IMR-90 (cell line): ENCODE data around the gene TMEM239. TPM values are rescaled to one million over a fixed set of nuclear protein-coding genes. Genes with fewer than 3 reads are reported as not detected.

Experiments used
- ATAC-seq: fragments of 200-7000 bp; cut with Tn5 transposase; 2 replicates; pipeline ENCODE4 v1.9.1; 2020; ENCODE audit warnings: low read depth, mild to moderate bottlenecking, moderate library complexity
- BruUV-seq: library from RNA; stranded (reverse); fragments of 400-500 nt; replicated peaks from 2 replicates; lab custom pipeline; 2021; lab: Mats Ljungman, UMichigan
- CTCF ChIA-PET: fragments of 300-600 bp; formaldehyde crosslinking; extraction: SDS; loops from one replicate; lab custom pipeline; 2021; ENCODE audit warnings: antibody characterized with exemption; lab: Yijun Ruan, JAX
- POLR2A ChIA-PET: fragments of 300-600 bp; sonication (Branson Sonifier 250); formaldehyde crosslinking; loops from one replicate; lab custom pipeline; 2022; ENCODE audit warnings: antibody characterized with exemption; ENCODE audit not compliant: unreplicated experiment; lab: Charles Lee
- DNase-seq: peaks from one replicate; pipeline ENCODE4 v3.0.0; 2013
- H2AFZ ChIP-seq: replicated peaks from 2 replicates; pipeline ENCODE3; 2013; ENCODE audit warnings: low read length, mild to moderate bottlenecking; ENCODE audit not compliant: poor library complexity
- H2AK5ac ChIP-seq: 2 replicates; pipeline ENCODE4 v1.6.1; 2013; ENCODE audit warnings: low read depth, low read length, inconsistent platforms
- H2AK9ac ChIP-seq: replicated peaks from 2 replicates; pipeline ENCODE3; 2013; ENCODE audit warnings: mild to moderate bottlenecking, low read depth, low read length, moderate library complexity; ENCODE audit not compliant: poor library complexity
- H2BK120ac ChIP-seq: 2 replicates; pipeline ENCODE4 v1.6.1; 2013; ENCODE audit warnings: low read depth, low read length, inconsistent platforms
- H2BK15ac ChIP-seq: 3 replicates; pipeline ENCODE4 v1.6.1; 2013; ENCODE audit warnings: low read depth, low read length, inconsistent platforms
- H2BK20ac ChIP-seq: 2 replicates; pipeline ENCODE4 v1.6.1; 2013; ENCODE audit warnings: low read depth, mild to moderate bottlenecking, inconsistent platforms, low read length, moderate library complexity
- H2BK5ac ChIP-seq: 2 replicates; pipeline ENCODE4 v1.6.1; 2013; ENCODE audit warnings: mild to moderate bottlenecking, low read depth, low read length, inconsistent platforms; ENCODE audit not compliant: poor library complexity, severe bottlenecking
- H3K14ac ChIP-seq: replicated peaks from 2 replicates; pipeline ENCODE4 v1.6.1; 2013; ENCODE audit warnings: low read depth, low read length, inconsistent platforms
- H3K18ac ChIP-seq: 2 replicates; pipeline ENCODE4 v1.6.1; 2013; ENCODE audit warnings: low read depth, low read length, control low read depth
- H3K23ac ChIP-seq: 2 replicates; pipeline ENCODE4 v1.6.1; 2013; ENCODE audit warnings: low read depth, low read length, inconsistent platforms
- H3K27ac ChIP-seq: 2 replicates; pipeline ENCODE4 v1.5.1; 2013; ENCODE audit warnings: mild to moderate bottlenecking, control low read depth, low read length; ENCODE audit not compliant: insufficient read depth
- H3K27me3 ChIP-seq: 2 replicates; pipeline ENCODE4 v1.6.1; 2013; ENCODE audit warnings: low read length; ENCODE audit not compliant: control insufficient read depth, insufficient read depth
- H3K36me3 ChIP-seq: 2 replicates; pipeline ENCODE4 v1.6.1; 2013; ENCODE audit warnings: low read length, mixed read lengths; ENCODE audit not compliant: control insufficient read depth, insufficient read depth
- H3K4ac ChIP-seq: 2 replicates; pipeline ENCODE4 v1.6.1; 2013; ENCODE audit warnings: low read depth, low read length, inconsistent platforms
- H3K4me1 ChIP-seq: 2 replicates; pipeline ENCODE4 v1.6.1; 2013; ENCODE audit warnings: low read length, mixed read lengths; ENCODE audit not compliant: control insufficient read depth, insufficient read depth
- H3K4me2 ChIP-seq: 2 replicates; pipeline ENCODE4 v1.6.1; 2013; ENCODE audit warnings: low read depth, mild to moderate bottlenecking, control low read depth, low read length, moderate library complexity
- H3K4me3 ChIP-seq: 2 replicates; pipeline ENCODE4 v1.5.1; 2013; ENCODE audit warnings: low read depth, mild to moderate bottlenecking, control low read depth, low read length, moderate library complexity; ENCODE audit not compliant: insufficient read depth
- H3K56ac ChIP-seq: 2 replicates; pipeline ENCODE4 v1.6.1; 2013; ENCODE audit warnings: low read length, inconsistent platforms; ENCODE audit not compliant: insufficient read depth; ENCODE audit errors: extremely low read depth
- H3K79me1 ChIP-seq, 2 experiments: 2 replicates each; pipeline ENCODE4 v1.6.1; 2013; ENCODE audit warnings: low read length in 2 of 2, inconsistent platforms in 1 of 2, low read depth in 1 of 2
- H3K9ac ChIP-seq: 2 replicates; pipeline ENCODE4 v1.6.1; 2013; ENCODE audit warnings: low read depth, low read length, control low read depth
- H3K9me1 ChIP-seq: 2 replicates; pipeline ENCODE4 v1.6.1; 2013; ENCODE audit warnings: low read length, inconsistent platforms; ENCODE audit not compliant: insufficient read depth
- H3K9me3 ChIP-seq: 2 replicates; pipeline ENCODE4 v1.6.1; 2013; ENCODE audit warnings: low read length; ENCODE audit not compliant: control insufficient read depth, insufficient read depth
- H4K20me1 ChIP-seq: 2 replicates; pipeline ENCODE4 v1.6.1; 2013; ENCODE audit warnings: low read length, inconsistent platforms; ENCODE audit not compliant: insufficient read depth
- H4K5ac ChIP-seq: 2 replicates; pipeline ENCODE4 v1.6.1; 2013; ENCODE audit warnings: mild to moderate bottlenecking, low read depth, low read length, control low read depth
- H4K8ac ChIP-seq, 2 experiments: 2 replicates each; pipeline ENCODE4 v1.6.1; 2013; ENCODE audit warnings: low read depth in 2 of 2, low read length in 2 of 2, control low read depth in 1 of 2, inconsistent platforms in 1 of 2
- H4K91ac ChIP-seq: 2 replicates; pipeline ENCODE4 v1.6.1; 2013; ENCODE audit warnings: low read depth, low read length, inconsistent platforms; ENCODE audit not compliant: insufficient read depth
- BHLHE40 ChIP-seq: fragments of 150-350 bp; IDR thresholded peaks from 2 replicates; pipeline ENCODE4 v1.6.1; 2016; ENCODE audit warnings: mild to moderate bottlenecking, low read depth, low read length
- CEBPB ChIP-seq: IDR thresholded peaks from 2 replicates; pipeline ENCODE4 v1.6.1; 2012; ENCODE audit warnings: low read depth, low read length, improper control_type of control experiment
- CHD1 ChIP-seq: IDR thresholded peaks from 2 replicates; pipeline ENCODE4 v1.6.1; 2012; ENCODE audit warnings: low read depth, low read length, improper control_type of control experiment
- MAFK ChIP-seq: IDR thresholded peaks from 2 replicates; pipeline ENCODE4 v1.6.1; 2012; ENCODE audit warnings: low read depth, low read length, improper control_type of control experiment
- MAZ ChIP-seq: IDR thresholded peaks from 2 replicates; pipeline ENCODE4 v1.6.1; 2012; ENCODE audit warnings: low read depth, mild to moderate bottlenecking, low read length, improper control_type of control experiment, moderate library complexity, borderline replicate concordance
- MXI1 ChIP-seq: IDR thresholded peaks from 2 replicates; pipeline ENCODE4 v1.6.1; 2012; ENCODE audit warnings: low read depth, mild to moderate bottlenecking, low read length, moderate library complexity, borderline replicate concordance
- NFE2L2 ChIP-seq: fragments of 150-350 bp; IDR thresholded peaks from 2 replicates; pipeline ENCODE4 v1.6.1; 2016; ENCODE audit warnings: low read depth, mild to moderate bottlenecking, low read length
- POLR2A ChIP-seq: IDR thresholded peaks from 2 replicates; pipeline ENCODE4 v1.6.1; 2012; ENCODE audit warnings: mild to moderate bottlenecking, low read depth, low read length
- RAD21 ChIP-seq: IDR thresholded peaks from 2 replicates; pipeline ENCODE4 v1.6.1; 2012; ENCODE audit warnings: low read length, improper control_type of control experiment
- RCOR1 ChIP-seq: IDR thresholded peaks from 2 replicates; pipeline ENCODE4 v1.6.1; 2012; ENCODE audit warnings: mild to moderate bottlenecking, low read length, improper control_type of control experiment; ENCODE audit not compliant: insufficient replicate concordance
- RFX5 ChIP-seq: IDR thresholded peaks from 2 replicates; pipeline ENCODE4 v1.8.0; 2012; ENCODE audit warnings: low read depth, mild to moderate bottlenecking, low read length, moderate library complexity
- SMC3 ChIP-seq: fragments of 150-350 bp; IDR thresholded peaks from 2 replicates; pipeline ENCODE4 v1.6.1; 2016; ENCODE audit warnings: low read depth, mild to moderate bottlenecking, antibody characterized with exemption, low read length, moderate library complexity
- WGBS, 2 experiments: methylation state at CpG; one replicate each; pipeline versions ENCODE4 v1.1.5 to v1.1.7; 2013; ENCODE audit warnings: missing lambda C conversion rate in 2 of 2; ENCODE audit not compliant: insufficient read length in 1 of 2; ENCODE audit errors: extremely low coverage in 2 of 2; 5-methylcytosine and 5-hydroxymethylcytosine counted together
- dilution Hi-C: fragments of 300-500 bp; cut with HindIII; formaldehyde crosslinking; loops from one replicate; pipeline ENCODE4 v1.14.3; 2018; ENCODE audit warnings: low sequenced_read_pairs; ENCODE audit not compliant: unreplicated experiment
- in situ Hi-C: fragments of 300-500 bp; cut with MboI; formaldehyde crosslinking; loops from 3 replicates; pipeline ENCODE4 v1.14.3; 2019; ENCODE audit warnings: low sequenced_read_pairs, inconsistent platforms, mixed read lengths
- intact Hi-C: fragments of 100-400 bp; cut with micrococcal nuclease; formaldehyde crosslinking; loops from 2 replicates; pipeline ENCODE4 v1.10.0; 2022
- polyA plus RNA-seq, 3 experiments: library from polyadenylated mRNA; depleted of rRNA; stranded (reverse); fragments of >200 nt; gene quantifications; 2 replicates each; pipeline ENCODE4 v1.2.3, GENCODE V29; 2012; ENCODE audit warnings: low replicate concordance in 1 of 3
- total RNA-seq: library from RNA; depleted of rRNA; stranded (reverse); fragments of >200 nt; gene quantifications from 2 replicates; pipeline ENCODE4 v1.2.3, GENCODE V29; 2012
- TF ChIP-seq, protein P1 (sequence below): conservative IDR thresholded peaks from 2 replicates; pipeline ENCODE4 v1.5.1; 2012; ENCODE audit warnings: mild to moderate bottlenecking, low read depth, low read length, improper control_type of control experiment
- TF ChIP-seq, protein P2 (sequence below): fragments of 150-350 bp; IDR thresholded peaks from 2 replicates; pipeline ENCODE4 v1.6.1; 2016; ENCODE audit warnings: low read depth, mild to moderate bottlenecking, low read length, moderate library complexity, borderline replicate concordance

The TMEM239 gene
- total and polyA plus RNA-seq, 2 of the 4 experiments (the other 2 are of a cell fraction) = 0.32 TPM; not detected in 1

DNA sequence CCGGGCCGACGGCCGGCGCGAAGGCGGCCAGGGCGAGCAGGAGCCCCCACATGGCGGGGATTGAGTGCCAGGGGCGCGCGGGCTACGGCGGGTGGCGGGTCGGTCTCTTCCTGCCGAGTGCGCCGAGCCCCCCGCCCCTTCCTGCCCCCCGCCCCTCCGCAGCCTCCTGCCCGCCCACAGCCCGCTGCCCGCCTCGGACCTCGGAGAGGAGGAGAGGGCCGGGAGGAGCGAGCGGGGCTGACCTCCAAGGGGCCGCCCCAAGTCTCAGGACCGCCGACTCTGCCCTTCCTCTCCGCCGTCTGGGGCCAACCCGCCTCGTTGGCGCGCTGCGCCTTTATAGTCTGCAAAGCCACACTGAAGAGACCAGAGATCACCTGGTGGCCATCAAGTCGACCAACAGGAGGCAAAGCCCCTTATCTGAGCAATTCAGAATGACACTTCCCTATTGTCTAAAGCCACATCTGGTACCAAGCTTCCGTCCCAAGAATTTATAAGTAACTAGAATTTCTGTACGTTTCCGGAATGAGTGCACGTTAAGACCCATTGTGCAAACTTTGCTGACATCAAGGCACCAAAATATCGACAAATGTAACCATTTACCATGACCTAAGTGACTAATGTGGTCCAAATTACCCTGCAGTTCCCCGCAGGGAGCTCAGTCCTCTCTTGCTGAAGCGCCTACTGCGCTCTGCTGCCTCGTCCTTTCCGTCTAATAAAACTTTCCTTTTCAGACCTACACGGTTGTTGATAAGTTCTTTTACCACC is 15.5 kb upstream of the TMEM239 start, which contains the start of gene CPXM1:
Gene CPXM1 (minus strand): TSS at position 107 of the 765 bp plus-strand sequence. CDS start 55 bp downstream, at position 52.
- 0 out of 2 replicates have a peak within 1 kb of the TSS, but pooled peaks have one; percentile 45 for H3K4ac ChIP-seq
- no peak for DNase-seq
- H4K8ac ChIP-seq = peak within 1 kb of the TSS; percentile 5 to 62; a peak in 2 of 4 replicates
- 0 out of 2 replicates have a peak, but pooled peaks cover 9% of the 10 kb centered on the region for H3K9me3 ChIP-seq
- H3K4me1 ChIP-seq = peaks cover 2% of the 10 kb centered on the region; the same call in 1 of the 2 replicates
- H3K56ac ChIP-seq = no peak within 1 kb of the TSS
- in situ Hi-C loops (loop anchor here (25.0 kb wide), 1 partner anchor 688 kb away; the partner anchor contains the start of gene STK35), intact Hi-C loops (loop anchor here (2.0 kb wide), 1 partner anchor 40 kb away; the partner anchor contains the start of genes PCED1A and VPS16), dilution Hi-C loops (no loop called here)
- H3K36me3 ChIP-seq = no peaks in the 10 kb centered on the region; the same call in 1 of the 2 replicates
- H3K27me3 ChIP-seq = peaks cover 61% of the 10 kb centered on the region
- ATAC-seq = peak; percentile 51
- no peak within 1 kb of the TSS for H2BK5ac ChIP-seq
- no peak within 1 kb of the TSS for H2AK9ac ChIP-seq
- H2AFZ ChIP-seq = peak within 1 kb of the TSS; percentile 84
- H2AK5ac ChIP-seq = no peak within 1 kb of the TSS
- peak within 1 kb of the TSS; percentile 50; the same call in 1 of the 2 replicates for H3K9ac ChIP-seq
- H4K91ac ChIP-seq = no peak within 1 kb of the TSS; the same call in 1 of the 2 replicates
- H2BK120ac ChIP-seq = peak within 1 kb of the TSS; percentile 44; the same call in 1 of the 2 replicates
- H3K18ac ChIP-seq = no peak within 1 kb of the TSS; the same call in 1 of the 2 replicates
- ChIA-PET POLR2A (no interaction called here), CTCF (no interaction called here)
- H3K14ac ChIP-seq = 0 out of 2 replicates have a peak within 1 kb of the TSS, but pooled peaks have one; percentile 11
- H3K9me1 ChIP-seq = no peaks in the 10 kb centered on the region
- H3K4me2 ChIP-seq = peak within 1 kb of the TSS; percentile 60
- no peak within 1 kb of the TSS for H2BK20ac ChIP-seq
- H3K79me1 ChIP-seq = no peaks in the 10 kb centered on the region
- H3K27ac ChIP-seq = peak within 1 kb of the TSS; percentile 32; the same call in 1 of the 2 replicates
- H4K20me1 ChIP-seq = no peaks in the 10 kb centered on the region
- H2BK15ac ChIP-seq = no peak within 1 kb of the TSS
- H3K4me3 ChIP-seq = peak within 1 kb of the TSS; percentile 25
- H3K23ac ChIP-seq = no peak within 1 kb of the TSS
- WGBS, 2 experiments = 7% methylated on average over 15 of the region's 52 CpGs; no CpG with 5 or more reads in 1 of the 2 experiments
- BruUV-seq = no TSS peak
- H4K5ac ChIP-seq = peak within 1 kb of the TSS; percentile 32; the same call in 1 of the 2 replicates
- TF ChIP-seq MXI1 = no peak
- TF ChIP-seq MAZ = no peak
- TF ChIP-seq CEBPB = no peak
- no peak for TF ChIP-seq MAFK
- TF ChIP-seq SMC3 = no peak
- no peak for TF ChIP-seq POLR2A
- TF ChIP-seq BHLHE40 = no peak
- TF ChIP-seq CHD1 = no peak
- no peak for TF ChIP-seq NFE2L2
- TF ChIP-seq RCOR1 = no peak
- TF ChIP-seq, protein P1, sequence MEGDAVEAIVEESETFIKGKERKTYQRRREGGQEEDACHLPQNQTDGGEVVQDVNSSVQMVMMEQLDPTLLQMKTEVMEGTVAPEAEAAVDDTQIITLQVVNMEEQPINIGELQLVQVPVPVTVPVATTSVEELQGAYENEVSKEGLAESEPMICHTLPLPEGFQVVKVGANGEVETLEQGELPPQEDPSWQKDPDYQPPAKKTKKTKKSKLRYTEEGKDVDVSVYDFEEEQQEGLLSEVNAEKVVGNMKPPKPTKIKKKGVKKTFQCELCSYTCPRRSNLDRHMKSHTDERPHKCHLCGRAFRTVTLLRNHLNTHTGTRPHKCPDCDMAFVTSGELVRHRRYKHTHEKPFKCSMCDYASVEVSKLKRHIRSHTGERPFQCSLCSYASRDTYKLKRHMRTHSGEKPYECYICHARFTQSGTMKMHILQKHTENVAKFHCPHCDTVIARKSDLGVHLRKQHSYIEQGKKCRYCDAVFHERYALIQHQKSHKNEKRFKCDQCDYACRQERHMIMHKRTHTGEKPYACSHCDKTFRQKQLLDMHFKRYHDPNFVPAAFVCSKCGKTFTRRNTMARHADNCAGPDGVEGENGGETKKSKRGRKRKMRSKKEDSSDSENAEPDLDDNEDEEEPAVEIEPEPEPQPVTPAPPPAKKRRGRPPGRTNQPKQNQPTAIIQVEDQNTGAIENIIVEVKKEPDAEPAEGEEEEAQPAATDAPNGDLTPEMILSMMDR = no peak
- no peak for TF ChIP-seq RFX5
- TF ChIP-seq, protein P2, sequence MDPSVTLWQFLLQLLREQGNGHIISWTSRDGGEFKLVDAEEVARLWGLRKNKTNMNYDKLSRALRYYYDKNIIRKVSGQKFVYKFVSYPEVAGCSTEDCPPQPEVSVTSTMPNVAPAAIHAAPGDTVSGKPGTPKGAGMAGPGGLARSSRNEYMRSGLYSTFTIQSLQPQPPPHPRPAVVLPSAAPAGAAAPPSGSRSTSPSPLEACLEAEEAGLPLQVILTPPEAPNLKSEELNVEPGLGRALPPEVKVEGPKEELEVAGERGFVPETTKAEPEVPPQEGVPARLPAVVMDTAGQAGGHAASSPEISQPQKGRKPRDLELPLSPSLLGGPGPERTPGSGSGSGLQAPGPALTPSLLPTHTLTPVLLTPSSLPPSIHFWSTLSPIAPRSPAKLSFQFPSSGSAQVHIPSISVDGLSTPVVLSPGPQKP = no peak
- TF ChIP-seq RAD21 = no peak
